BLaER1 treated with 17β-estradiol and CSF1 and Interleukin-3, amounts not matched to agents 10 nM and 100 nM (cell line): Measurements from ENCODE around the gene TRPC4AP.

ENCODE experiments used
- H3K27ac ChIP-seq, 11 experiments: shearing (Covaris generic); formaldehyde crosslinking; 2 replicates each; pipeline ENCODE4 v1.8.1; 2022
- H3K27me3 ChIP-seq, 11 experiments: shearing (Covaris generic); formaldehyde crosslinking; 2 replicates each; pipeline ENCODE4 v1.8.1; 2022
- H3K36me3 ChIP-seq, 11 experiments: shearing (Covaris generic); formaldehyde crosslinking; 2 replicates each; pipeline ENCODE4 v1.8.1; 2022
- H3K4me1 ChIP-seq, 10 experiments: shearing (Covaris generic); formaldehyde crosslinking; 2 replicates each; pipeline ENCODE4 v1.8.1; 2022
- H3K4me2 ChIP-seq, 11 experiments: shearing (Covaris generic); formaldehyde crosslinking; 2 replicates each; pipeline ENCODE4 v1.8.1; 2022
- H3K4me3 ChIP-seq, 10 experiments: shearing (Covaris generic); formaldehyde crosslinking; 2 replicates each; pipeline ENCODE4 v1.8.1; 2022
- H3K9ac ChIP-seq, 11 experiments: shearing (Covaris generic); formaldehyde crosslinking; 2 replicates each; pipeline ENCODE4 v1.8.1; 2022
- H3K9me3 ChIP-seq, 11 experiments: shearing (Covaris generic); formaldehyde crosslinking; replicated peaks in 1 of 11; 2 replicates each; pipeline ENCODE4 v1.8.1; 2022
- H4K20me1 ChIP-seq, 11 experiments: shearing (Covaris generic); formaldehyde crosslinking; 2 replicates each; pipeline ENCODE4 v1.8.1; 2022
- Cebpa-rat ChIP-seq, 11 experiments: shearing (Covaris generic); IDR thresholded peaks; 2 replicates each; pipeline ENCODE4 v1.8.1; 2022

The TRPC4AP gene, protein sequence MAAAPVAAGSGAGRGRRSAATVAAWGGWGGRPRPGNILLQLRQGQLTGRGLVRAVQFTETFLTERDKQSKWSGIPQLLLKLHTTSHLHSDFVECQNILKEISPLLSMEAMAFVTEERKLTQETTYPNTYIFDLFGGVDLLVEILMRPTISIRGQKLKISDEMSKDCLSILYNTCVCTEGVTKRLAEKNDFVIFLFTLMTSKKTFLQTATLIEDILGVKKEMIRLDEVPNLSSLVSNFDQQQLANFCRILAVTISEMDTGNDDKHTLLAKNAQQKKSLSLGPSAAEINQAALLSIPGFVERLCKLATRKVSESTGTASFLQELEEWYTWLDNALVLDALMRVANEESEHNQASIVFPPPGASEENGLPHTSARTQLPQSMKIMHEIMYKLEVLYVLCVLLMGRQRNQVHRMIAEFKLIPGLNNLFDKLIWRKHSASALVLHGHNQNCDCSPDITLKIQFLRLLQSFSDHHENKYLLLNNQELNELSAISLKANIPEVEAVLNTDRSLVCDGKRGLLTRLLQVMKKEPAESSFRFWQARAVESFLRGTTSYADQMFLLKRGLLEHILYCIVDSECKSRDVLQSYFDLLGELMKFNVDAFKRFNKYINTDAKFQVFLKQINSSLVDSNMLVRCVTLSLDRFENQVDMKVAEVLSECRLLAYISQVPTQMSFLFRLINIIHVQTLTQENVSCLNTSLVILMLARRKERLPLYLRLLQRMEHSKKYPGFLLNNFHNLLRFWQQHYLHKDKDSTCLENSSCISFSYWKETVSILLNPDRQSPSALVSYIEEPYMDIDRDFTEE

GRCh38 chr20:35092524-35093266, at the start of gene TRPC4AP:
Gene TRPC4AP (minus strand): TSS chr20:35092807. CDS start chr20:35092781, 26 bp downstream.
- peaks cover 1 to 28% (median 19%) of the 10 kb centered on the region in 11 experiments; a peak in 21 of 22 replicates for H3K36me3 ChIP-seq
- no peaks in the 10 kb centered on the region for H3K9me3 ChIP-seq
- H3K9ac ChIP-seq, result peak within 1 kb of the TSS; percentile 93 to 97 (median 95)
- H3K27me3 ChIP-seq, result no peaks in the 10 kb centered on the region
- peak within 1 kb of the TSS; percentile 89 to 99 (median 96) for H3K4me3 ChIP-seq
- H3K27ac ChIP-seq, result peak within 1 kb of the TSS; percentile 84 to 96 (median 91)
- H3K4me1 ChIP-seq, result peaks cover 21 to 52% (median 41%) of the 10 kb centered on the region in 10 experiments
- peaks cover 25 to 46% (median 42%) of the 10 kb centered on the region in 11 experiments for H4K20me1 ChIP-seq
- TF ChIP-seq Cebpa-rat (IDR thresholded peaks at IDR 0.05), result no peak
- peak within 1 kb of the TSS; percentile 86 to 98 (median 95) for H3K4me2 ChIP-seq

GRCh38 chr20:35135867-35136586, 43.4 kb upstream of the TRPC4AP start:
- no peaks in the 10 kb centered on the region for H3K27me3 ChIP-seq
- H4K20me1 ChIP-seq, result peaks cover 0 to 81% (median 0%) of the 10 kb centered on the region in 11 experiments; a peak in 6 of 22 replicates
- H3K9ac ChIP-seq, result no peak overlapping the region
- H3K27ac ChIP-seq, result no peak overlapping the region
- H3K9me3 ChIP-seq, result no peaks in the 10 kb centered on the region
- no peak overlapping the region for H3K4me3 ChIP-seq
- no peaks in the 10 kb centered on the region for H3K4me1 ChIP-seq
- TF ChIP-seq Cebpa-rat (IDR thresholded peaks at IDR 0.05), result no peak
- H3K36me3 ChIP-seq, result peaks cover 86 to 100% (median 96%) of the 10 kb centered on the region in 11 experiments
- no peak overlapping the region for H3K4me2 ChIP-seq

GRCh38 chr20:35134880-35135279, 42.3 kb upstream of the TRPC4AP start:
- H4K20me1 ChIP-seq, result peaks cover 0 to 77% (median 0%) of the 10 kb centered on the region in 11 experiments; a peak in 6 of 22 replicates
- peaks cover 86 to 100% (median 97%) of the 10 kb centered on the region in 11 experiments for H3K36me3 ChIP-seq
- H3K4me3 ChIP-seq, result no peak overlapping the region
- H3K9ac ChIP-seq, result 0 out of 22 replicates have a peak overlapping the region, but pooled peaks of 1 of the 11 experiments have one; percentile 5
- H3K9me3 ChIP-seq, result no peaks in the 10 kb centered on the region
- no peak for TF ChIP-seq Cebpa-rat (IDR thresholded peaks at IDR 0.05)
- H3K27me3 ChIP-seq, result no peaks in the 10 kb centered on the region
- peaks cover 0 to 3% (median 0%) of the 10 kb centered on the region in 10 experiments; a peak in 7 of 20 replicates for H3K4me1 ChIP-seq
- H3K4me2 ChIP-seq, result no peak overlapping the region
- peak overlapping the region in 1 of 11 experiments; percentile 53; a peak in 1 of 22 replicates for H3K27ac ChIP-seq

GRCh38 chr20:35134472-35134871, 41.9 kb upstream of the TRPC4AP start:
- Histone ChIP-seq H3K36me3 (peaks cover 86 to 99% (median 96%) of the 10 kb centered on the region in 11 experiments), H3K9ac (0 out of 22 replicates have a peak overlapping the region, but pooled peaks of 1 of the 11 experiments have one; percentile 5), H4K20me1 (peaks cover 0 to 76% (median 0%) of the 10 kb centered on the region in 11 experiments; a peak in 6 of 22 replicates), H3K9me3 (no peaks in the 10 kb centered on the region), H3K4me1 (peaks cover 0 to 7% (median 0%) of the 10 kb centered on the region in 10 experiments; a peak in 8 of 20 replicates), H3K27ac (peak overlapping the region in 1 of 11 experiments; percentile 53; a peak in 1 of 22 replicates), H3K4me2 (no peak overlapping the region), H3K27me3 (no peaks in the 10 kb centered on the region), H3K4me3 (no peak overlapping the region)
- no peak for TF ChIP-seq Cebpa-rat (IDR thresholded peaks at IDR 0.05)

- H3K27me3 ChIP-seq, result no peaks in the 10 kb centered on the region
- H3K9ac ChIP-seq, result no peak overlapping the region
- H3K4me3 ChIP-seq, result no peak overlapping the region
- TF ChIP-seq Cebpa-rat (IDR thresholded peaks at IDR 0.05), result no peak
- peaks cover 0 to 72% (median 0%) of the 10 kb centered on the region in 11 experiments; a peak in 6 of 22 replicates for H4K20me1 ChIP-seq
- peaks cover 0 to 12% (median 0%) of the 10 kb centered on the region in 10 experiments; a peak in 8 of 20 replicates for H3K4me1 ChIP-seq
- H3K4me2 ChIP-seq, result no peak overlapping the region
- peak overlapping the region in 2 of 11 experiments; percentile 48 to 53; a peak in 3 of 22 replicates for H3K27ac ChIP-seq
- H3K36me3 ChIP-seq, result peaks cover 83 to 99% (median 93%) of the 10 kb centered on the region in 11 experiments
- H3K9me3 ChIP-seq, result no peaks in the 10 kb centered on the region
These were observed 41.1 kb upstream of the TRPC4AP start for GRCh38 chr20:35133735-35134134.

DNA sequence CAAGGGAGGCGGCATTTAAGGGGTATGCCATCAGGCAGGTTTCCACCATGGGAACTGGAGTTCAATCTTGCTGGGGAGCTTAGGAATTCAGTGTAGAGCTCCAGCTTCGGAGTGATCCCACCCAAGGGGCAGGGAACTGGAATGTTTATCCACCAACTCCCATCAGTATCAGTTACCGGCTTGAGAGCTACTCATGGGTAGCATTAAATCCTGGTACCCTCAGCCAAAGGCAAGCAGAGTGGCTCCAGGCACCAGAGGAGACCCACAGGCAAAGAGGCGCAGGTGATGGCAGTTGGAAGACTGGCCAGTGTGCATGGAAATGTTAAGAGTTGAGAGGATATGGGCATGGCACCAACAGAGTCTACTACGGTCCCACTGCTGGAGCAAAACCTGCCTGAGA, 40.4 kb upstream of the TRPC4AP start:
- Histone ChIP-seq H3K27me3 (no peaks in the 10 kb centered on the region), H3K27ac (peak overlapping the region in 2 of 11 experiments; percentile 30 to 53; a peak in 1 of 22 replicates), H3K4me3 (no peak overlapping the region), H3K9me3 (no peaks in the 10 kb centered on the region), H3K36me3 (peaks cover 77 to 99% (median 92%) of the 10 kb centered on the region in 11 experiments), H3K4me1 (peaks cover 0 to 12% (median 0%) of the 10 kb centered on the region in 10 experiments; a peak in 8 of 20 replicates), H3K9ac (no peak overlapping the region), H3K4me2 (no peak overlapping the region), H4K20me1 (peaks cover 0 to 65% (median 0%) of the 10 kb centered on the region in 11 experiments; a peak in 6 of 22 replicates)
- no peak for TF ChIP-seq Cebpa-rat (IDR thresholded peaks at IDR 0.05)

DNA sequence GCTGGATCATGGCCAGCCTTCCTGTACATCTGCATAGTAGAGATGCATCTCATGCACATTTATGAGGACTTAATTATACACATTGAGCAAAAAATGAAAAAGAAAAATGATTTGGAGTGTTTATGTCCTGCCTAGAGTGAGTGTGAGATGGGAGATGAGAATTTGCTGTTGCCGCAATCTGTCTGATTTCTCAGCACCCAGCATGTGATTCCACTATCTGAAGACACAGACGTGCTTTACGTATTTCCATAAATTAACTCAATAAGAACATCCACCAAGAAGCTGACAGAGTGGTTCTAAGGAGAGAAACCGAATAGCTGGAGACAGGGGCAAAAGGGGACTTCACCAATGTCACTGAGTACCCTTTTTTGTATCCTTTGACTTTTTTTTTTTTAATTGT, 39.3 kb upstream of the TRPC4AP start:
- Histone ChIP-seq H3K4me2 (no peak overlapping the region), H3K9me3 (no peaks in the 10 kb centered on the region), H3K27me3 (no peaks in the 10 kb centered on the region), H3K4me3 (no peak overlapping the region), H3K9ac (no peak overlapping the region), H3K36me3 (peaks cover 70 to 99% (median 92%) of the 10 kb centered on the region in 11 experiments), H4K20me1 (peaks cover 0 to 54% (median 0%) of the 10 kb centered on the region in 11 experiments; a peak in 6 of 22 replicates), H3K4me1 (peaks cover 0 to 12% (median 0%) of the 10 kb centered on the region in 10 experiments; a peak in 8 of 20 replicates), H3K27ac (no peak overlapping the region)
- no peak for TF ChIP-seq Cebpa-rat (IDR thresholded peaks at IDR 0.05)
